ENCODE measurements around the gene TTLL13. TPM values are rescaled to one million over a fixed set of nuclear protein-coding genes. Genes with fewer than 3 reads are reported as not detected.

TTLL13 gene
- total and polyA plus RNA-seq, 2 of the 8 experiments (the other 6 are each of a cell fraction or from before 2014, with no cell fraction given): 0.03 TPM; not detected in 1

- TF ChIP-seq KDM5A (IDR thresholded peaks at IDR 0.05; ENCODE audit: low read length): no peak
- peak; percentile 28 for TF ChIP-seq SAP30 (IDR thresholded peaks at IDR 0.05; ENCODE audit: insufficient read depth, insufficient replicate concordance, low read length)
- TF ChIP-seq E2F6 (IDR thresholded peaks at IDR 0.05): peak; percentile 68
- TF ChIP-seq MAX (IDR thresholded peaks at IDR 0.05): 0 out of 2 replicates have a peak, but pooled peaks have one; percentile 12
- no peak for TF ChIP-seq SRF (IDR thresholded peaks at IDR 0.05; ENCODE audit: low read depth, low read length)
- 0 out of 2 replicates have a peak, but pooled peaks have one; percentile 53 for TF ChIP-seq RBBP5 (IDR thresholded peaks at IDR 0.05; ENCODE audit: borderline replicate concordance, low read depth, low read length)
- no peak for TF ChIP-seq FOSL1 (IDR thresholded peaks at IDR 0.05; ENCODE audit: insufficient read depth, low read depth, low read length)
- TF ChIP-seq CBX5 (IDR thresholded peaks at IDR 0.05; ENCODE audit: low read depth, low read length): no peak
- no peak for TF ChIP-seq CHD2 (IDR thresholded peaks at IDR 0.05; ENCODE audit: low read length)
- no peak for TF ChIP-seq EGR1 (IDR thresholded peaks at IDR 0.05; ENCODE audit: borderline replicate concordance, low read depth, low read length)
- no peak for TF ChIP-seq SIX5 (IDR thresholded peaks at IDR 0.05; ENCODE audit: low read depth, low read length)
- TF ChIP-seq CTCF (IDR thresholded peaks at IDR 0.05; ENCODE audit: control extremely low read depth in 1 of 3, insufficient read depth in 1 of 3, low read depth in 1 of 3, low read length in 3 of 3): no peak
- no peak for TF ChIP-seq MAFK (IDR thresholded peaks at IDR 0.05; ENCODE audit: low read depth, low read length)
- no peak for TF ChIP-seq ZNF274 (IDR thresholded peaks at IDR 0.05; ENCODE audit: borderline replicate concordance, extremely low read depth, low read length)
- no peak for TF ChIP-seq ATF2 (IDR thresholded peaks at IDR 0.05; ENCODE audit: low read length)
Measured at GRCh38 chr15:90249203-90249863, at the start of gene TTLL13 (continued).
